ENCODE measurements around the gene LCNL1.

Gene LCNL1

GRCh38 chr9:136960212-136960937, 22.4 kb upstream of the LCNL1 start:
- no peaks in the 10 kb centered on the region for H3K9me3 ChIP-seq (ENCODE audit: control insufficient read depth, insufficient read depth, low read length)
- H3K9ac ChIP-seq (ENCODE audit: low read depth, low read length): no peak overlapping the region
- peaks cover 3% of the 10 kb centered on the region; the same call in 1 of the 2 replicates for H3K4me1 ChIP-seq (ENCODE audit: insufficient read depth, low read length)
- H3K36me3 ChIP-seq (ENCODE audit: insufficient read depth, low read length): no peaks in the 10 kb centered on the region

- Histone ChIP-seq H3K9me3 (ENCODE audit: control insufficient read depth, insufficient read depth, low read length) (no peaks in the 10 kb centered on the region), H3K36me3 (ENCODE audit: insufficient read depth, low read length) (no peaks in the 10 kb centered on the region), H3K4me1 (ENCODE audit: insufficient read depth, low read length) (peaks cover 8% of the 10 kb centered on the region), H3K9ac (ENCODE audit: low read depth, low read length) (no peak overlapping the region)
Observed at GRCh38 chr9:136960938-136961275, 21.9 kb upstream of the LCNL1 start.

GRCh38 chr9:136961279-136962065, 21.3 kb upstream of the LCNL1 start:
- H3K4me1 ChIP-seq (ENCODE audit: insufficient read depth, low read length): peaks cover 11% of the 10 kb centered on the region
- H3K36me3 ChIP-seq (ENCODE audit: insufficient read depth, low read length): no peaks in the 10 kb centered on the region
- no peaks in the 10 kb centered on the region for H3K9me3 ChIP-seq (ENCODE audit: control insufficient read depth, insufficient read depth, low read length)
- no peak overlapping the region for H3K9ac ChIP-seq (ENCODE audit: low read depth, low read length)

GRCh38 chr9:136962163-136962562, 20.6 kb upstream of the LCNL1 start:
- H3K9ac ChIP-seq (ENCODE audit: low read depth, low read length): no peak overlapping the region
- H3K9me3 ChIP-seq (ENCODE audit: control insufficient read depth, insufficient read depth, low read length): no peaks in the 10 kb centered on the region
- H3K4me1 ChIP-seq (ENCODE audit: insufficient read depth, low read length): peaks cover 11% of the 10 kb centered on the region
- H3K36me3 ChIP-seq (ENCODE audit: insufficient read depth, low read length): no peaks in the 10 kb centered on the region

- no peaks in the 10 kb centered on the region for H3K9me3 ChIP-seq (ENCODE audit: control insufficient read depth, insufficient read depth, low read length)
- H3K4me1 ChIP-seq (ENCODE audit: insufficient read depth, low read length): peaks cover 11% of the 10 kb centered on the region
- no peak overlapping the region for H3K9ac ChIP-seq (ENCODE audit: low read depth, low read length)
- H3K36me3 ChIP-seq (ENCODE audit: insufficient read depth, low read length): no peaks in the 10 kb centered on the region
Observed at GRCh38 chr9:136962701-136963248, 20.0 kb upstream of the LCNL1 start.

- H3K9ac ChIP-seq (ENCODE audit: low read depth, low read length): no peak overlapping the region
- H3K9me3 ChIP-seq (ENCODE audit: control insufficient read depth, insufficient read depth, low read length): no peaks in the 10 kb centered on the region
- H3K4me1 ChIP-seq (ENCODE audit: insufficient read depth, low read length): peaks cover 11% of the 10 kb centered on the region
- H3K36me3 ChIP-seq (ENCODE audit: insufficient read depth, low read length): no peaks in the 10 kb centered on the region
Observed at GRCh38 chr9:136963341-136963740, 19.5 kb upstream of the LCNL1 start.

GRCh38 chr9:136963751-136964150, 19.0 kb upstream of the LCNL1 start:
- H3K9ac ChIP-seq (ENCODE audit: low read depth, low read length): no peak overlapping the region
- no peaks in the 10 kb centered on the region for H3K9me3 ChIP-seq (ENCODE audit: control insufficient read depth, insufficient read depth, low read length)
- H3K4me1 ChIP-seq (ENCODE audit: insufficient read depth, low read length): peaks cover 11% of the 10 kb centered on the region
- no peaks in the 10 kb centered on the region for H3K36me3 ChIP-seq (ENCODE audit: insufficient read depth, low read length)

- Histone ChIP-seq H3K36me3 (ENCODE audit: insufficient read depth, low read length) (no peaks in the 10 kb centered on the region), H3K9ac (ENCODE audit: low read depth, low read length) (no peak overlapping the region), H3K9me3 (ENCODE audit: control insufficient read depth, insufficient read depth, low read length) (no peaks in the 10 kb centered on the region), H3K4me1 (ENCODE audit: insufficient read depth, low read length) (peaks cover 11% of the 10 kb centered on the region)
Observed at GRCh38 chr9:136964171-136964689, 18.6 kb upstream of the LCNL1 start.

- Histone ChIP-seq H3K4me1 (ENCODE audit: insufficient read depth, low read length) (peaks cover 11% of the 10 kb centered on the region), H3K9ac (ENCODE audit: low read depth, low read length) (no peak overlapping the region), H3K9me3 (ENCODE audit: control insufficient read depth, insufficient read depth, low read length) (no peaks in the 10 kb centered on the region), H3K36me3 (ENCODE audit: insufficient read depth, low read length) (no peaks in the 10 kb centered on the region)
Observed at GRCh38 chr9:136964833-136965422, 17.9 kb upstream of the LCNL1 start.

- Histone ChIP-seq H3K9ac (ENCODE audit: low read depth, low read length) (peak overlapping the region; percentile 22; the same call in 1 of the 2 replicates), H3K36me3 (ENCODE audit: insufficient read depth, low read length) (no peaks in the 10 kb centered on the region), H3K9me3 (ENCODE audit: control insufficient read depth, insufficient read depth, low read length) (no peaks in the 10 kb centered on the region), H3K4me1 (ENCODE audit: insufficient read depth, low read length) (peaks cover 11% of the 10 kb centered on the region)
Observed at GRCh38 chr9:136965771-136966484, 16.9 kb upstream of the LCNL1 start.

GRCh38 chr9:136968333-136969127, 14.3 kb upstream of the LCNL1 start:
- no peaks in the 10 kb centered on the region for H3K9me3 ChIP-seq (ENCODE audit: control insufficient read depth, insufficient read depth, low read length)
- H3K4me1 ChIP-seq (ENCODE audit: insufficient read depth, low read length): peaks cover 11% of the 10 kb centered on the region
- H3K9ac ChIP-seq (ENCODE audit: low read depth, low read length): no peak overlapping the region
- no peaks in the 10 kb centered on the region for H3K36me3 ChIP-seq (ENCODE audit: insufficient read depth, low read length)

- H3K9ac ChIP-seq (ENCODE audit: low read depth, low read length): no peak overlapping the region
- peaks cover 11% of the 10 kb centered on the region for H3K4me1 ChIP-seq (ENCODE audit: insufficient read depth, low read length)
- no peaks in the 10 kb centered on the region for H3K9me3 ChIP-seq (ENCODE audit: control insufficient read depth, insufficient read depth, low read length)
- no peaks in the 10 kb centered on the region for H3K36me3 ChIP-seq (ENCODE audit: insufficient read depth, low read length)
Observed at GRCh38 chr9:136969150-136969549, 13.6 kb upstream of the LCNL1 start.

GRCh38 chr9:136969774-136970173, 13.0 kb upstream of the LCNL1 start:
- H3K4me1 ChIP-seq (ENCODE audit: insufficient read depth, low read length): peaks cover 8% of the 10 kb centered on the region
- H3K36me3 ChIP-seq (ENCODE audit: insufficient read depth, low read length): no peaks in the 10 kb centered on the region
- H3K9me3 ChIP-seq (ENCODE audit: control insufficient read depth, insufficient read depth, low read length): no peaks in the 10 kb centered on the region
- no peak overlapping the region for H3K9ac ChIP-seq (ENCODE audit: low read depth, low read length)

All from ES-I3 (cell line).